BE2C (cell line): ENCODE data around the gene PTPRR.

Experiments
- DNase-seq: peaks from one replicate; pipeline ENCODE4 v3.0.0-alpha.2; 2020
- H3K27me3 ChIP-seq: fragments of 250-450 bp; sonication (Bioruptor Pico); 2 replicates; pipeline ENCODE4 v1.5.1; 2020; ENCODE audit warnings: mild to moderate bottlenecking
- H3K36me3 ChIP-seq: fragments of 250-450 bp; sonication (Bioruptor Pico); 2 replicates; pipeline ENCODE4 v1.5.1; 2020; ENCODE audit warnings: mild to moderate bottlenecking
- H3K4me1 ChIP-seq: fragments of 250-450 bp; sonication (Bioruptor Pico); 2 replicates; pipeline ENCODE4 v1.5.1; 2020
- H3K4me3 ChIP-seq: 2 replicates; pipeline ENCODE4 v1.5.1; 2011; ENCODE audit warnings: low read depth, low read length
- H3K9me3 ChIP-seq: fragments of 250-450 bp; sonication (Bioruptor Pico); 2 replicates; pipeline ENCODE4 v1.5.1; 2020
- TF ChIP-seq, protein P1 (sequence below): IDR thresholded peaks from 2 replicates; pipeline ENCODE4 v1.5.1; 2012; ENCODE audit warnings: mild to moderate bottlenecking, low read depth, low read length

Gene PTPRR

DNA sequence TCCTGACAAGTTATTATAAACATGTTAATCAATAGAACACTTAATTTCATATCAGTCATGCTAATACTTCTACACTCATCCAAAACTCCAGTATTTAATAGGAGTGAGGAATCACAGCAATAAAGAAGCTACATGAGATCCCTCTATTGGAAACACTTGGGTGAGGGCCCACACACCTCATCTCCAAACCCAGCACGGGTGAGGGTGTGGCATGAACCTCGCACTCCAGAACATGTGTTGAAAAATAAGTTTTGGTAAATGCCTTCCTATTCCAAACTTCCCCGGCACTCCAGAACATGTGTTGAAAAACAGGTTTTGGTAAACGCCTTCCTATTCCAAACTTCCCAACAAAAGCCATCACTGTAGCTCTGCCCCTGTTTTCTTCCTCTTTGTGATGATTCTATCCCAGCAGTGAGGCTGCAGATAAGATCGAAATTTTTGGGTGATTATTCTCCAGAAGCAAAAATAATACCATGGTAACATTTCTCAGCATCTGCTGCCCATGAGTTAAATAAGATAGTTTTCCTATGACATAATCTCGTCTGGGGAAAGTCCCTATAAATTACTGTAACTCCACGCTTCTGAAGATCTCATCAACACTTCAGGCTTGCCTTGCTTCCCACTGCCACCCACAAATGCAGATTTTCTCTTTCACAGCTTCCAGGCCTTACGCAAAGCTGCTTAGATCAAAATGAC, 258.9 kb downstream of the PTPRR start:
- H3K36me3 ChIP-seq: peaks cover under 1% of the 10 kb centered on the region; the same call in 1 of the 2 replicates
- no peaks in the 10 kb centered on the region for H3K27me3 ChIP-seq
- H3K4me1 ChIP-seq: peaks cover 7% of the 10 kb centered on the region; the same call in 1 of the 2 replicates
- no peaks in the 10 kb centered on the region for H3K9me3 ChIP-seq
- TF ChIP-seq, protein P1, sequence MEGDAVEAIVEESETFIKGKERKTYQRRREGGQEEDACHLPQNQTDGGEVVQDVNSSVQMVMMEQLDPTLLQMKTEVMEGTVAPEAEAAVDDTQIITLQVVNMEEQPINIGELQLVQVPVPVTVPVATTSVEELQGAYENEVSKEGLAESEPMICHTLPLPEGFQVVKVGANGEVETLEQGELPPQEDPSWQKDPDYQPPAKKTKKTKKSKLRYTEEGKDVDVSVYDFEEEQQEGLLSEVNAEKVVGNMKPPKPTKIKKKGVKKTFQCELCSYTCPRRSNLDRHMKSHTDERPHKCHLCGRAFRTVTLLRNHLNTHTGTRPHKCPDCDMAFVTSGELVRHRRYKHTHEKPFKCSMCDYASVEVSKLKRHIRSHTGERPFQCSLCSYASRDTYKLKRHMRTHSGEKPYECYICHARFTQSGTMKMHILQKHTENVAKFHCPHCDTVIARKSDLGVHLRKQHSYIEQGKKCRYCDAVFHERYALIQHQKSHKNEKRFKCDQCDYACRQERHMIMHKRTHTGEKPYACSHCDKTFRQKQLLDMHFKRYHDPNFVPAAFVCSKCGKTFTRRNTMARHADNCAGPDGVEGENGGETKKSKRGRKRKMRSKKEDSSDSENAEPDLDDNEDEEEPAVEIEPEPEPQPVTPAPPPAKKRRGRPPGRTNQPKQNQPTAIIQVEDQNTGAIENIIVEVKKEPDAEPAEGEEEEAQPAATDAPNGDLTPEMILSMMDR: no peak
- DNase-seq: no peak
- H3K4me3 ChIP-seq: no peak overlapping the region

DNA sequence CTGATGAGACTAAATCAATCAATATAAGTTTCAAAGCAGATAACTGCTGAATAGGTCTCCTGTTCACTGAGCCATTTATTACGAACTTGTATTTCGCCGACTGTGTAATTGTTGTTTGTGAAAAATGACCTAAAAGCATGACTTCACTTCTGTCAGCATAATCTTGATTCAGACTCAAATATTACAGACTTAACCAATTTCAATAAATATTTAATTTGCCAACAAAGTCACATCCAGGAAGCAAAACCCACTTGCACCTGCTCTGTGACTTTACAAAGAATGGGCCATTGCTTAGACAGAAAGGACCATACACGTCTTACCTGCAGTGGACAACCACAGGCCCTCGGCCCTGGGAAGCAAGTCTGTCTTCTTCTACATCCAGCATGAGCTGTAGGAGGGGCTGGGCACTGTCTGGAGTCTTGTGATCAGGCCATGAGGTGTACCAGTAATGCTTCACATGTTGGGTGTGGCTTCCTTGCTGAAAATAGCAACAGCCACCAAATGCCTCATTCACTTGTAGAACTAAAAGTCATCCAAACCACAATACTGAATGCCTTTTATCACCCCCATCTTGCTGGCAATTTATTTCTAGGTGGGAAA, 259.8 kb downstream of the PTPRR start:
- Histone ChIP-seq H3K36me3 (peaks cover 6% of the 10 kb centered on the region), H3K9me3 (no peaks in the 10 kb centered on the region), H3K4me3 (no peak overlapping the region), H3K4me1 (peaks cover 7% of the 10 kb centered on the region; the same call in 1 of the 2 replicates), H3K27me3 (no peaks in the 10 kb centered on the region)
- TF ChIP-seq, protein P1: no peak
- no peak for DNase-seq

DNA sequence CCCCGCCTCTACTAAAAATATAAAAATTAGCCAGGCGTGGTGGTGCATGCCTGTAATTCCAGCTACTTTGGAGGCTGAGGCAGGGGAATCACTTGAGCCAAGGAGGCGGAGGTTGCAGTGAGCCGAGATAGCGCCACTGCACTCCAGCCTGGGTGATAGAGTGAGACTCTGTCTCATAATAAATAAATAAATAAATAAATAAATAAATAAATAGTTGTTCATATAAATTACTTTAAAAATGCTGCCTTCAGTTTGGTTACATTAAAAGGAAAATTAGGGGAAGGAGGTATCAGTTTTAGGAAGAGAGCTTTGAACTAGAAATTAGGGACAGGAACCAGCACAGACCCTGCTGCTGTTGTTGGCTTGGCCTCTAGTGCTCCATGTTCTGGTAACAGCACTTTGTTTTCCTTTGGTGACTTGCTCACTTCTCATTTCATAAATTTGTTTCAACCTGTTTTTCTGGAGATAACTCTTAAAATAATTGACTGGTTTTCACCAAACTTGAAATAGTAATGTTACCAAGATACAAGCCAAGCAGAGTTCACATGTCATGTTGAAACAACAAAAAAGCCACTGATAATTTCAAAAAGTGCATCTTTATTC, 260.4 kb downstream of the PTPRR start:
- Histone ChIP-seq H3K27me3 (no peaks in the 10 kb centered on the region), H3K4me1 (peaks cover 7% of the 10 kb centered on the region; the same call in 1 of the 2 replicates), H3K36me3 (peaks cover 12% of the 10 kb centered on the region), H3K9me3 (no peaks in the 10 kb centered on the region), H3K4me3 (no peak overlapping the region)
- DNase-seq: no peak
- TF ChIP-seq, protein P1: no peak

DNA sequence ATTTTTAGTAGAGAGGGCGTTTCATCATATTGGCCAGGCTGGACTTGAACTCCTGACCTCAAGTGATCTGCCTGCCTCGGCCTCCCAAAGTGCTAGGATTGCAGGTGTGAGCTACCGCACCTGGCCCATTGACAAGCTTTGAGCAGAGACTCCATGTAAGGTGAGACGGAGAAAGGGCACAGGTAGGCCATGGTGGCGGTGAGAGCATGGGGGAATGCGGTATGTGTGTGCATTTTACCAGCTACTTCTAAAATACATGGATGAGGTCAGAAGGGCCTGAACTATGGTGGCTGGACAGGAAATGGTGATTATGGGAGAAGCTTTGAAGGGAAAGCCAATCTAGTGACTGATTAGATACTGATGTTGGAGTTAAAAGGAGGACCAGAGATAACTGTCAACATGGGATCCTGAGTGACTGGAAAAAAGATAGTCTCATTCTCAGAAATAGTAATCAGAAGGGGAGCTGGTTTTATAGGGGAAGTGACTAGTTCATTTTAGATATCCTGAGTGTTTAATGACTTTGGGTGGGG, 261.4 kb downstream of the PTPRR start:
- Histone ChIP-seq H3K4me3 (no peak overlapping the region), H3K4me1 (peaks cover 7% of the 10 kb centered on the region; the same call in 1 of the 2 replicates), H3K36me3 (peaks cover 20% of the 10 kb centered on the region), H3K27me3 (no peaks in the 10 kb centered on the region), H3K9me3 (no peaks in the 10 kb centered on the region)
- DNase-seq: no peak
- TF ChIP-seq, protein P1: no peak

DNA sequence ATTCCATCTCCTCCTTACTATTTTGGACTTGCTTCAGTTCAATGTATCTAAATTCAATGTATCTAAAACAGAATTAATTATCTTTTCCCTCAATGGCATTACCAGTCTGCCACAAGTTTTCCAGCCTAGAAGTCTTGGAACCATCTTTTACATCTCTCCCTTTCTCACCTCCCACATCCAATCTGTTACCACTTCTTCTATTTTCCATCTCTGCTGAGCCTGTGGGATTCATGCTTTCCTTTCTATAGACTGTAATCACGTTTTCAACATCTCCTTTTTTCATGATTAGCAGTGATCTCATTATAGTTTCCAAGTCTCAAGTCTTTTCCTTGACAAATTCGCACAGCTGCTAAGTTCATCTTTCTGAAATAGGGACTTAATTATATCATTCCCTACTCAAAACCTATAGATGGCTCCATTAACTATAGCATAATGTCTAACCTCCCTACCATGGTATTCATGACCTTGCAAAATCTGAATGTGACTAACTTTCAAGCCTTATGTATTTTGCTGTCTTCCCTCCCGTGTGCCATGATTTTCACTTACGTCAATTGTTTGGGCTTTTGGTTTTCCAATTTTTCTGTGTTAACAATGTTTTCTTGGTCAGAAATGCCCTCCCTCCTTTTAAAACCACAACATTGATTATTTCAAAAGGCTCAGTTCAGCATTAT, 262.8 kb downstream of the PTPRR start:
- Histone ChIP-seq H3K36me3 (peaks cover 24% of the 10 kb centered on the region), H3K4me3 (no peak overlapping the region), H3K4me1 (peaks cover 7% of the 10 kb centered on the region; the same call in 1 of the 2 replicates), H3K27me3 (no peaks in the 10 kb centered on the region), H3K9me3 (no peaks in the 10 kb centered on the region)
- TF ChIP-seq, protein P1: no peak
- no peak for DNase-seq
